ENCODE data around the gene SNX13.

The SNX13 gene

DNA sequence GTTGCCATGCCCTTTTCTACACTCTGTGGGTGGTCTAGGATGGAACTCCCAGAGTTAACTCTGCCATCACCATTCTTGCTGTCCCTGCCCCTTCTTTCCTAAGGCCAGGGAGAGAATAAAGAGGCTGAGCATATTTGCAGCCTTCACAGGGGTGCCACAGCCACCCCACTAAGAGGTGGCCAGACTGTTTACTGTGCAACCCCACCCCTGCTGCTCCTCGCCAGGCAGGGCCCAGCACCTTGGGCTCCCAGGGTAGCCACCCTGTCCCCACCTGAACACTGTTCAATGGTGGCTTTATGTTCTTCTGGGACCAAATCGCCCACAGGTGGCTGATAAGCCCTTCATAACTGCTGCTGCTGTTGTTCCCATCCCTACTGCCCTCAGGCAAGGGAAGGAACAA, 198.9 kb downstream of the SNX13 start:
- no peak for TF ChIP-seq CTCF (conservative IDR thresholded peaks at IDR 0.05; ENCODE audit: low read depth, low read length)
- DNase-seq (ENCODE audit: low read depth): no peak
- H3K4me3 ChIP-seq (ENCODE audit: low read depth, low read length): no peak overlapping the region

All from choroid plexus epithelial cell (primary cell).